BLaER1 (cell line): ENCODE measurements around the gene CNTNAP5.

Source experiments
- H3K27ac ChIP-seq: shearing (Covaris generic); formaldehyde crosslinking; 2 replicates; pipeline ENCODE4 v1.8.1; 2022
- H3K27me3 ChIP-seq: shearing (Covaris generic); formaldehyde crosslinking; 2 replicates; pipeline ENCODE4 v1.8.1; 2022
- H3K36me3 ChIP-seq: shearing (Covaris generic); formaldehyde crosslinking; 2 replicates; pipeline ENCODE4 v1.8.1; 2022
- H3K4me1 ChIP-seq: shearing (Covaris generic); formaldehyde crosslinking; 2 replicates; pipeline ENCODE4 v1.8.1; 2022
- H3K4me2 ChIP-seq: shearing (Covaris generic); formaldehyde crosslinking; 2 replicates; pipeline ENCODE4 v1.8.1; 2022
- H3K4me3 ChIP-seq: shearing (Covaris generic); formaldehyde crosslinking; 2 replicates; pipeline ENCODE4 v1.8.1; 2022
- H3K9ac ChIP-seq: shearing (Covaris generic); formaldehyde crosslinking; 2 replicates; pipeline ENCODE4 v1.8.1; 2022
- H3K9me3 ChIP-seq: shearing (Covaris generic); formaldehyde crosslinking; 2 replicates; pipeline ENCODE4 v1.8.1; 2022
- H4K20me1 ChIP-seq: shearing (Covaris generic); formaldehyde crosslinking; 2 replicates; pipeline ENCODE4 v1.8.1; 2022
- Cebpa-rat ChIP-seq: shearing (Covaris generic); IDR thresholded peaks from 2 replicates; pipeline ENCODE4 v1.8.1; 2022

Gene CNTNAP5

DNA sequence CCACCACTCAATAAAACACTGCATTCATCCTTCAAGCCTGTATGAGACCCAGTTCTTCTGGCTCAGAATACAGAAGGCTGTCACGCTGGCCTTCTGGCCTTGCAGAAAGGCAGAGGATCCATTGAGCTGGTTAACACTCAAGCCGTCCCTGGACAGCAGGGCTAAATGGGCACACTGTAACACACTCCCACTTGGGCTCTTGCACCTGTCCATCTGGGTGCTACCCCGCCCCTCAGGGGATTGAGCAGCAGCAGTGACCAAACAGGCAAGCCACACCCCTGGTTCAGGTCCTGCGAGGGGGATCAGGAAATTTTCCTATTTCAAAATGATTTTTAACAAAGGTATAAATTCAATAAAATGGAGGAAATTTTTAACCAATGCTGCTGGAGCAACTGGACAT lies 936.0 kb downstream of the CNTNAP5 start:
- Histone ChIP-seq H3K36me3 (no peaks in the 10 kb centered on the region), H3K4me1 (no peaks in the 10 kb centered on the region), H3K4me3 (no peak overlapping the region), H3K27ac (no peak overlapping the region), H3K9me3 (no peaks in the 10 kb centered on the region), H4K20me1 (no peaks in the 10 kb centered on the region), H3K4me2 (no peak overlapping the region), H3K27me3 (no peaks in the 10 kb centered on the region), H3K9ac (no peak overlapping the region)
- no peak for TF ChIP-seq Cebpa-rat
